Measurements from ENCODE around the gene CPZ.

The CPZ gene

GRCh38 chr4:8592366-8593263, at the start of gene CPZ:
Gene CPZ (plus strand): TSS chr4:8592765. CDS start chr4:8592834, 69 bp downstream.
- no peak for DNase-seq

- no peak for DNase-seq
These were observed 49.6 kb upstream of the CPZ start for GRCh38 chr4:8542776-8543525.

GRCh38 chr4:8543623-8544022, 48.9 kb upstream of the CPZ start:
- DNase-seq: no peak

GRCh38 chr4:8544282-8544681, 48.3 kb upstream of the CPZ start:
- DNase-seq: no peak

- no peak for DNase-seq
These were observed 47.7 kb upstream of the CPZ start for GRCh38 chr4:8544741-8545438.

- DNase-seq: no peak
These were observed 47.2 kb upstream of the CPZ start for GRCh38 chr4:8545439-8545765.

- no peak for DNase-seq
These were observed 45.8 kb upstream of the CPZ start for GRCh38 chr4:8546766-8547107.

- DNase-seq: no peak
These were observed 45.3 kb upstream of the CPZ start for GRCh38 chr4:8547108-8547911.

GRCh38 chr4:8547912-8548730, 44.4 kb upstream of the CPZ start:
- DNase-seq: no peak

GRCh38 chr4:8548731-8549351, 43.7 kb upstream of the CPZ start:
- DNase-seq: no peak

GRCh38 chr4:8549352-8549931, 43.1 kb upstream of the CPZ start:
- no peak for DNase-seq

GRCh38 chr4:8550691-8551090, 41.9 kb upstream of the CPZ start:
- DNase-seq: no peak

- DNase-seq: no peak
These were observed 40.5 kb upstream of the CPZ start for GRCh38 chr4:8552024-8552423.

- no peak for DNase-seq
These were observed 39.9 kb upstream of the CPZ start for GRCh38 chr4:8552581-8553205.

GRCh38 chr4:8553216-8553615, 39.3 kb upstream of the CPZ start:
- DNase-seq: no peak

GRCh38 chr4:8553991-8554405, 38.6 kb upstream of the CPZ start:
- no peak for DNase-seq

- DNase-seq: no peak
These were observed 37.9 kb upstream of the CPZ start for GRCh38 chr4:8554555-8555100.

GRCh38 chr4:8555716-8556115, 36.8 kb upstream of the CPZ start:
- DNase-seq: no peak

- no peak for DNase-seq
These were observed 36.0 kb upstream of the CPZ start for GRCh38 chr4:8556341-8557150.
